ENCODE results near the gene FSIP1.

DNA sequence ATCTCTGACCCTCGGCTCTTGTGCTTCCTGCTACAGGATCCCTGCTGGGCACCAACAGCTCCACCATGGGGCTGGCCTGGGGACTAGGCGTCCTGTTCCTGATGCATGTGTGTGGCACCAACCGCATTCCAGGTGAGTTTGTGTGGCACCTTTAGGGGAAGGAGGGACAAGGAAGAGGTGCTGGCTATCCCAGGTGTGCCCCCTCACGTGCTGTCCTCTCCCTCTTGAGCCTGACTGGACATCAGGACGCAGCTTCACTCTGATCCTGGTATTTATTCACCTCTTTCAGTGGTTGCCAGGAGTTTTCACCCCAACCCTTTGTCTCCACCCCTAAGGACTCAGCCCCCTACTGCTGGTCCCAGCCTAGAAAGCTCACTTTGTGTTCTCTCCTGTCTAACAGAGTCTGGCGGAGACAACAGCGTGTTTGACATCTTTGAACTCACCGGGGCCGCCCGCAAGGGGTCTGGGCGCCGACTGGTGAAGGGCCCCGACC is 200.8 kb downstream of the FSIP1 start:
- TF ChIP-seq POLR2A (IDR thresholded peaks at IDR 0.05) (no peak), CTCF (IDR thresholded peaks at IDR 0.05) (peak in 5 of 6 experiments; percentile 16 to 51 (median 46)), EP300 (IDR thresholded peaks at IDR 0.05) (no peak)

Measured in upper lobe of left lung (tissue), 4 donors.